Measurements from ENCODE around the gene CCDC110. TPM values are rescaled to one million over a fixed set of nuclear protein-coding genes. Genes with fewer than 3 reads are reported as not detected.

Gene CCDC110
- total and polyA plus RNA-seq, 2 experiments from 2014 or later = 0.13 to 0.22 TPM

GRCh38 chr4:185461565-185461964 lies 10.0 kb downstream of the CCDC110 start:
- Histone ChIP-seq H3K9ac (no peak overlapping the region), H3K4me1 (ENCODE audit: insufficient read depth) (no peaks in the 10 kb centered on the region), H3K27ac (no peak overlapping the region), H2AFZ (no peak overlapping the region), H3K27me3 (replicated peaks; ENCODE audit: insufficient read depth) (no peaks in the 10 kb centered on the region), H3K79me2 (ENCODE audit: insufficient read depth) (no peaks in the 10 kb centered on the region), H3K4me2 (ENCODE audit: unreplicated experiment) (no peak overlapping the region), H3K9me2 (ENCODE audit: insufficient read depth) (no peaks in the 10 kb centered on the region), H3K4me3 (no peak overlapping the region), H3K9me3 (ENCODE audit: low read depth) (no peaks in the 10 kb centered on the region), H3F3A (ENCODE audit: insufficient read depth) (peaks cover under 1% of the 10 kb centered on the region), H4K20me1 (ENCODE audit: insufficient read depth) (no peaks in the 10 kb centered on the region), H3K36me3 (ENCODE audit: low read depth) (no peaks in the 10 kb centered on the region)
- no peak for TF ChIP-seq EZH2 (IDR thresholded peaks at IDR 0.05; ENCODE audit: insufficient read depth, poor library complexity, severe bottlenecking)
- no peak for TF ChIP-seq EZH2phosphoT487 (IDR thresholded peaks at IDR 0.05; ENCODE audit: insufficient read depth, low read depth)
- DNase-seq = no peak
- WGBS, 2 experiments (ENCODE audit: low coverage in 1 of 2, low lambda C conversion rate in 2 of 2, missing lambda C conversion rate in 2 of 2) = 85 to 90% methylated on average over 8 of the region's 8 CpGs
- in situ Hi-C loops (cut with MboI) = no loop called here

GRCh38 chr4:185457136-185457535 lies 14.4 kb downstream of the CCDC110 start:
- Histone ChIP-seq H3K27me3 (replicated peaks; ENCODE audit: insufficient read depth) (no peaks in the 10 kb centered on the region), H3K79me2 (ENCODE audit: insufficient read depth) (no peaks in the 10 kb centered on the region), H3K4me2 (ENCODE audit: unreplicated experiment) (no peak overlapping the region), H3K9ac (no peak overlapping the region), H3K27ac (no peak overlapping the region), H3K9me2 (ENCODE audit: insufficient read depth) (no peaks in the 10 kb centered on the region), H3F3A (ENCODE audit: insufficient read depth) (no peaks in the 10 kb centered on the region), H3K4me3 (no peak overlapping the region), H3K4me1 (ENCODE audit: insufficient read depth) (no peaks in the 10 kb centered on the region), H2AFZ (no peak overlapping the region), H3K36me3 (ENCODE audit: low read depth) (no peaks in the 10 kb centered on the region), H3K9me3 (ENCODE audit: low read depth) (no peaks in the 10 kb centered on the region), H4K20me1 (ENCODE audit: insufficient read depth) (no peaks in the 10 kb centered on the region)
- 42 to 50% methylated on average over 3 of the region's 3 CpGs for WGBS, 2 experiments (ENCODE audit: low coverage in 1 of 2, low lambda C conversion rate in 2 of 2, missing lambda C conversion rate in 2 of 2)
- in situ Hi-C loops (cut with MboI) = no loop called here
- DNase-seq = no peak
- TF ChIP-seq EZH2 (IDR thresholded peaks at IDR 0.05; ENCODE audit: insufficient read depth, poor library complexity, severe bottlenecking) (no peak), EZH2phosphoT487 (IDR thresholded peaks at IDR 0.05; ENCODE audit: insufficient read depth, low read depth) (no peak)

- TF ChIP-seq EZH2phosphoT487 (IDR thresholded peaks at IDR 0.05; ENCODE audit: insufficient read depth, low read depth) (no peak), EZH2 (IDR thresholded peaks at IDR 0.05; ENCODE audit: insufficient read depth, poor library complexity, severe bottlenecking) (no peak)
- H3K79me2 ChIP-seq (ENCODE audit: insufficient read depth) = no peaks in the 10 kb centered on the region
- no peaks in the 10 kb centered on the region for H3K9me2 ChIP-seq (ENCODE audit: insufficient read depth)
- H3K4me2 ChIP-seq (ENCODE audit: unreplicated experiment) = no peak overlapping the region
- H3K4me3 ChIP-seq = no peak overlapping the region
- H3F3A ChIP-seq (ENCODE audit: insufficient read depth) = no peaks in the 10 kb centered on the region
- no peaks in the 10 kb centered on the region for H3K27me3 ChIP-seq (replicated peaks; ENCODE audit: insufficient read depth)
- no peak overlapping the region for H3K9ac ChIP-seq
- no peaks in the 10 kb centered on the region for H3K36me3 ChIP-seq (ENCODE audit: low read depth)
- H2AFZ ChIP-seq = no peak overlapping the region
- 43 to 44% methylated on average over 2 of the region's 2 CpGs for WGBS, 2 experiments (ENCODE audit: low coverage in 1 of 2, low lambda C conversion rate in 2 of 2, missing lambda C conversion rate in 2 of 2)
- in situ Hi-C loops (cut with MboI) = no loop called here
- H4K20me1 ChIP-seq (ENCODE audit: insufficient read depth) = no peaks in the 10 kb centered on the region
- H3K27ac ChIP-seq = no peak overlapping the region
- H3K9me3 ChIP-seq (ENCODE audit: low read depth) = no peaks in the 10 kb centered on the region
- no peak for DNase-seq
- no peaks in the 10 kb centered on the region for H3K4me1 ChIP-seq (ENCODE audit: insufficient read depth)
Observed at GRCh38 chr4:185456131-185456530, 15.4 kb downstream of the CCDC110 start.

GRCh38 chr4:185445209-185445608 lies 26.3 kb downstream of the CCDC110 start:
- Histone ChIP-seq H3K9me3 (ENCODE audit: low read depth) (no peaks in the 10 kb centered on the region), H3K79me2 (ENCODE audit: insufficient read depth) (no peaks in the 10 kb centered on the region), H3K9ac (no peak overlapping the region), H3K27ac (no peak overlapping the region), H3K4me1 (ENCODE audit: insufficient read depth) (no peaks in the 10 kb centered on the region), H4K20me1 (ENCODE audit: insufficient read depth) (no peaks in the 10 kb centered on the region), H3K4me3 (no peak overlapping the region), H2AFZ (no peak overlapping the region), H3F3A (ENCODE audit: insufficient read depth) (no peaks in the 10 kb centered on the region), H3K9me2 (ENCODE audit: insufficient read depth) (no peaks in the 10 kb centered on the region), H3K36me3 (ENCODE audit: low read depth) (no peaks in the 10 kb centered on the region), H3K4me2 (ENCODE audit: unreplicated experiment) (no peak overlapping the region), H3K27me3 (replicated peaks; ENCODE audit: insufficient read depth) (no peaks in the 10 kb centered on the region)
- WGBS, 2 experiments (ENCODE audit: low coverage in 1 of 2, low lambda C conversion rate in 2 of 2, missing lambda C conversion rate in 2 of 2) = 77 to 88% methylated on average over 2 of the region's 2 CpGs
- in situ Hi-C loops (cut with MboI) = no loop called here
- TF ChIP-seq EZH2phosphoT487 (IDR thresholded peaks at IDR 0.05; ENCODE audit: insufficient read depth, low read depth) (no peak), EZH2 (IDR thresholded peaks at IDR 0.05; ENCODE audit: insufficient read depth, poor library complexity, severe bottlenecking) (no peak)
- DNase-seq = no peak

DNA sequence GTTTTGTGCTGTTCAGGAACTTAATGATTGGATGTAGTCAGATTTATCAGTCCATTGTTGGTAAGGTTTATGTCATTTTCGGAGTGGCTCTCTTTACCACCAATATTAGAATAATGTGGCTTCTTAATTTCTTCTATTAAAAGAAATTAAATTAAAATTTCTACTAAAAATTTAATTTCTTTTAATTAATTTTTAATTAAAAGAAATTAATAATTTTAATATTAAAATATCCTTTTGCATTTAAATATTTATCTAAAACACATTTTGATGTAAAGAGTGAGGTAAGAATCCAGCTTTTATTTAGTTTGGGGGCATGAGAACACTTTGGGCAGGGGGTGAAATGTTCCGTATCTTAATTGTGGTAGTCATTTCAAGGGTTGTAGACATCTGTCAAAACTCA lies 30.1 kb downstream of the CCDC110 start:
- no peak overlapping the region for H3K27ac ChIP-seq
- H3K4me2 ChIP-seq (ENCODE audit: unreplicated experiment) = no peak overlapping the region
- H3K9me3 ChIP-seq (ENCODE audit: low read depth) = no peaks in the 10 kb centered on the region
- no peak overlapping the region for H3K4me3 ChIP-seq
- H4K20me1 ChIP-seq (ENCODE audit: insufficient read depth) = no peaks in the 10 kb centered on the region
- H3K9me2 ChIP-seq (ENCODE audit: insufficient read depth) = no peaks in the 10 kb centered on the region
- H3K9ac ChIP-seq = no peak overlapping the region
- H3F3A ChIP-seq (ENCODE audit: insufficient read depth) = no peaks in the 10 kb centered on the region
- no peaks in the 10 kb centered on the region for H3K79me2 ChIP-seq (ENCODE audit: insufficient read depth)
- in situ Hi-C loops (cut with MboI) = no loop called here
- H3K4me1 ChIP-seq (ENCODE audit: insufficient read depth) = no peaks in the 10 kb centered on the region
- no peak overlapping the region for H2AFZ ChIP-seq
- no peaks in the 10 kb centered on the region for H3K36me3 ChIP-seq (ENCODE audit: low read depth)
- 71 to 83% methylated on average over 2 of the region's 2 CpGs for WGBS, 2 experiments (ENCODE audit: low coverage in 1 of 2, low lambda C conversion rate in 2 of 2, missing lambda C conversion rate in 2 of 2)
- DNase-seq = no peak
- H3K27me3 ChIP-seq (replicated peaks; ENCODE audit: insufficient read depth) = no peaks in the 10 kb centered on the region
- TF ChIP-seq EZH2 (IDR thresholded peaks at IDR 0.05; ENCODE audit: insufficient read depth, poor library complexity, severe bottlenecking) (no peak), EZH2phosphoT487 (IDR thresholded peaks at IDR 0.05; ENCODE audit: insufficient read depth, low read depth) (no peak)
